Heart left ventricle (tissue), 13 donors: ENCODE data around the gene GPR176.

Source experiments
- POLR2A ChIP-seq, 2 donors: fragments of 450-650 bp; IDR thresholded peaks; one replicate each; pipeline ENCODE4 v1.6.1; 2017; ENCODE audit warnings: antibody characterized with exemption in 2 of 2, mild to moderate bottlenecking in 2 of 2, moderate library complexity in 2 of 2
- TF ChIP-seq, protein P1 (sequence below), 12 donors: fragments of 200-600 bp; sonication (generic) in 4 of 12; IDR thresholded peaks; one replicate each; pipeline versions ENCODE4 v1.5.0 to v1.8.0; 2018 to 2022; ENCODE audit warnings: antibody characterized with exemption in 12 of 12, mild to moderate bottlenecking in 5 of 12
- donor health status: ischemic (EF 13 %, LVEDD 7.1; RV severe dilation, severe dysfunction).
- donor health status: DM: no; HTN: yes; CAD: no.
- donor health status: DM: no; HTN: no; CAD: no.
- donor health status: ischemic (EF 25% LVEDD 6.9; RV normal size, moderate dysfunction).
- donor health status: ischemic (EF 25% LVEDD 5.7; RV mildly dilated, moderate dysfunction).
- donor health status: ischemic (EF 35%, LVEDD 5.7; RV mildly dilated, moderate dysfunction).
- donor health status: nonischemic (EF 11% LVEDD 7.7; RV severe dilation, severe dysfunction).
- donor health status: DM: yes; HTN: yes; CAD: no.
- donor health status: PGD.
- donor health status: ischemic (EF 29% LVEDD 5.4; RV normal size, mild dysfunction).
- donor health status: nonischemic (EF 23%, LVEDD 6.1; RV moderate dilation, normal function).

DNA sequence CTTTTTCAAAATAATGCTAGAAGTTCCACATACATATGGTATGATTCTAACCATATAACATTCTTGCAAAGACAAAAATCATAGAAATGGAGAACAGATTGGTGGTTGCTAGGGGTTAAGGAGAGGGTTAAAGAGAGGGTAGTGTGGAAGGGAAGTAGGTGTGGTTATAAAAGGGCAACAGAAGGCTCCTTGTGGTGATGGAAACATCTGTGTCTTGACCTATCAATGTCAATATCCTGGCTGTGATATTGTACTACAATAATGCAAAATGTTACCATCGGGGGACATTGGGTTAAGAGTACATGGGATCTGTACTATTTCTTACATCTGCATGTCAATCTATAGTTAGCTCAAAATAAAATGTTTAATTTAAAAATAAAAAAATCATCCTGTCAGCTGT lies 69.6 kb downstream of the GPR176 start:
- TF ChIP-seq, protein P1, sequence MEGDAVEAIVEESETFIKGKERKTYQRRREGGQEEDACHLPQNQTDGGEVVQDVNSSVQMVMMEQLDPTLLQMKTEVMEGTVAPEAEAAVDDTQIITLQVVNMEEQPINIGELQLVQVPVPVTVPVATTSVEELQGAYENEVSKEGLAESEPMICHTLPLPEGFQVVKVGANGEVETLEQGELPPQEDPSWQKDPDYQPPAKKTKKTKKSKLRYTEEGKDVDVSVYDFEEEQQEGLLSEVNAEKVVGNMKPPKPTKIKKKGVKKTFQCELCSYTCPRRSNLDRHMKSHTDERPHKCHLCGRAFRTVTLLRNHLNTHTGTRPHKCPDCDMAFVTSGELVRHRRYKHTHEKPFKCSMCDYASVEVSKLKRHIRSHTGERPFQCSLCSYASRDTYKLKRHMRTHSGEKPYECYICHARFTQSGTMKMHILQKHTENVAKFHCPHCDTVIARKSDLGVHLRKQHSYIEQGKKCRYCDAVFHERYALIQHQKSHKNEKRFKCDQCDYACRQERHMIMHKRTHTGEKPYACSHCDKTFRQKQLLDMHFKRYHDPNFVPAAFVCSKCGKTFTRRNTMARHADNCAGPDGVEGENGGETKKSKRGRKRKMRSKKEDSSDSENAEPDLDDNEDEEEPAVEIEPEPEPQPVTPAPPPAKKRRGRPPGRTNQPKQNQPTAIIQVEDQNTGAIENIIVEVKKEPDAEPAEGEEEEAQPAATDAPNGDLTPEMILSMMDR (IDR thresholded peaks at IDR 0.05) = no peak
- TF ChIP-seq POLR2A (IDR thresholded peaks at IDR 0.05) = no peak
